GM12801 (cell line): ENCODE results near the gene TSHZ1.

Experiments used
- TF ChIP-seq, protein P1 (sequence below): IDR thresholded peaks from one replicate; pipeline ENCODE4 v1.5.1; 2011; ENCODE audit warnings: control low read depth; ENCODE audit not compliant: insufficient read length; ENCODE audit errors: extremely low read depth

Gene TSHZ1

DNA sequence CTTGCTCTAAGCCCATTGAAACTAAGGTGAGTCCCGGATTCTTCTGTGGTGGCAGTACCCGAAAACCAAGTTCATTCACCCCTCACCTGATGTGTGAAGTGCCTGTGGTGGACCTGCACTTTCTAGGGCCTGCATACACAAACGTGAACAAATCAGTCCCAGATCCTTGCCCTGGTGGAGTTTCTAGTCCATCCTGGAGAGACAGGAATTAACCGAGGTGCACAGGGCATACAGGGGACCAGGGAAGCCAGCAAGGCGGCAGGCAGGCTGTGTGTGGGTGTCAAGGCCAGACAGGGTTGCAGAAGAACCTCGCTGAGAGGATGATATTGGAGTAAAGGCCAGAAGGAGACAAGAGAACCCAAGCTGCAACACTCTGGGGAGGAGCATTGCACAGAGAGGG, 110.8 kb downstream of the TSHZ1 start:
- TF ChIP-seq, protein P1, sequence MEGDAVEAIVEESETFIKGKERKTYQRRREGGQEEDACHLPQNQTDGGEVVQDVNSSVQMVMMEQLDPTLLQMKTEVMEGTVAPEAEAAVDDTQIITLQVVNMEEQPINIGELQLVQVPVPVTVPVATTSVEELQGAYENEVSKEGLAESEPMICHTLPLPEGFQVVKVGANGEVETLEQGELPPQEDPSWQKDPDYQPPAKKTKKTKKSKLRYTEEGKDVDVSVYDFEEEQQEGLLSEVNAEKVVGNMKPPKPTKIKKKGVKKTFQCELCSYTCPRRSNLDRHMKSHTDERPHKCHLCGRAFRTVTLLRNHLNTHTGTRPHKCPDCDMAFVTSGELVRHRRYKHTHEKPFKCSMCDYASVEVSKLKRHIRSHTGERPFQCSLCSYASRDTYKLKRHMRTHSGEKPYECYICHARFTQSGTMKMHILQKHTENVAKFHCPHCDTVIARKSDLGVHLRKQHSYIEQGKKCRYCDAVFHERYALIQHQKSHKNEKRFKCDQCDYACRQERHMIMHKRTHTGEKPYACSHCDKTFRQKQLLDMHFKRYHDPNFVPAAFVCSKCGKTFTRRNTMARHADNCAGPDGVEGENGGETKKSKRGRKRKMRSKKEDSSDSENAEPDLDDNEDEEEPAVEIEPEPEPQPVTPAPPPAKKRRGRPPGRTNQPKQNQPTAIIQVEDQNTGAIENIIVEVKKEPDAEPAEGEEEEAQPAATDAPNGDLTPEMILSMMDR: no peak

DNA sequence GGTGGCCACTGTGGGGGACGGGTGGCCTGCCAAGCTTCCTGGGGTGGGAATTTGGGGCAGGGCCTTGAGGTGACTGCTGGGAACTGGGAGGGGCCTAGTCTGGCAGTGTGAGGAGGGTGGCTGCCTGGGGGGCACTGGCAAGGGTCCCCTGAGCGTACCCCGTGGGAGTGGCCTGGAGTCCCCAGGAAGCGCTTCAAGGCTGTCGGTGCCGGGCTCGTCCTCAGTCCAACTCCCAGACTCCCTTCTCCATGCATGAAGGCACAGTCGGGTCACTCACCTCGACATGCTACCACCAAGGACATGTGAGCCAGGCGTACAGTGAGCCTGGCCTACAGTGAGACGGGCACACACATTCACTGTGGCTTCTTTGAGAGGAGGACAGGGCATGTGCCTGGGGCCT, 111.6 kb downstream of the TSHZ1 start:
- TF ChIP-seq, protein P1: no peak

DNA sequence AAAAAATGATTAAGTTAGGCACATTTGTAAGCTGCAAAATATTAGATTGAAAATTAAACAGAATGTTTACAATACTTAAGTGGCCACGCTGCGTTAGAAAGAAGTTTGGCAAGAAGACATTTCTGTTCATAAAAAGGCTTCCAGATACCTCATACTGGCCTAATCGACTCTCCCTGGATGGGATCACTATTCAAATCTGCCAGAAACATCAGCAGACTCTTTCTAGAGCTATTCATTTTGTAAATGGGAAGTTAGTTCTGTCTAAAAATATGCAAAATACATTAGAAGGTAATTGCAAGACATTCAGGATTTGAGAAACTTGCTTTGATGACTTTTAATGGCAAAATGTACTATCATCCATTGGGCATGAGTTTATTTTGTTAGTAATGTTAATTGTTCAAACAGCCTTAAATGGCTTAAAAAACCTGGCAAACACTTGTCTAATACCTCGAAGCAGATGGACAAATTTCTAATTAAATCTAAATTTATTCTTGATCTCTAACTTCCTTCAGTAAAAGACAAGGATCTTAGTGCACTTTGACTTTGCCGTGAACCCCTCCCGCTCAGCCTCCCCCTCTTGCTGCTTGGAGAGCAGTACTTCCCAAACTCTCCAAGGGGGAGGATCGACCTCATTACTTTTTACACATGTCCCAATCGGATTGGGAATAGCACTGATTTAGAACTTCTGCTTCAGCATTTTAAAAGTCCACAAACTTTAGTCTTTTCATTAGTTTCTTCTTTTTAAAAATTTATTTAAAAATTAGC, 113.4 kb downstream of the TSHZ1 start:
- TF ChIP-seq, protein P1: no peak

DNA sequence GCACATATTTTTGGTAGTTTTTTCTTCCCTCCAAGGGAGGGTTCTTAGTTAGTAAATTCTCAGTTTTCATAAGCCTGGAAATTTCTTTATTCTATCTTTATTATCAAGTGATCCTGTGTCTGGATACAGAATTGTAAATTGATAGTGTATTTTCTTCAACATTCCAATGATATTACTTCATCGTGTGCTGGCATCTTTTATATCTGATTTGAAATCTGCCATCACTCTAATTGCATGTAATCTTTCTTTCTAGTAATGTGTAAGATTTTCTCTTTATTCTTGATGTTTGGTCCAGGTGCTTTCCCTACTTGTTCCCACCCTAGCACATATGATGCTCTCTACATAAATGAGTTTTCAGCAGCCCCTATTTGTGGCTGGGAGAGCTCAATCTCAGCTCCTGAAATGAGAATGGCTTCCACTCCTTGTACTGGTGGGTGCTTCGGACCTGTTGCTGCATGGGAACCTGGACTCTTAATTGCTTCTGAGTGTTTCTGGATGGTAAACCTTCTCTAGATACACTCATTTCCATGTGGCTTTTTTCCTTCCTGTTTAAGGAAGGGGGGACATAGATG, 114.2 kb downstream of the TSHZ1 start:
- TF ChIP-seq, protein P1: no peak

DNA sequence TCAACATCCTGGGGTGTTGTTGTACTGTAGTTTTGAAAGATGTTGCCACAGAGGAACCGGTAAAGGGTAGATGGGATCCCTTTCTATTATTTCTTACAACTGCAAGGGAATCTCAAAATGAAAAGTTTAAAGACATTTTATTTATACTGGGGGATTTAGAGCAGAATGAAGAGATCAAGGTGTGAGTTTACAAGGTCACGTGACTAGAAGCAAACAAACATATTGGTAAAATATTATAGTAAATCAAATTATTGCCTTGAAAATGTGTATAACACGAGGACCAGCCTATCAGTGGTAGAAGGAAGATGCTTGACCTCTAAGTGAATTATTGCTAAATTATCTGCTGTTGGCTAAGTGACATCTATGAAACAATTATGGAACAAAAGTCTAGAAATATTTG, 119.7 kb downstream of the TSHZ1 start:
- TF ChIP-seq, protein P1: no peak

DNA sequence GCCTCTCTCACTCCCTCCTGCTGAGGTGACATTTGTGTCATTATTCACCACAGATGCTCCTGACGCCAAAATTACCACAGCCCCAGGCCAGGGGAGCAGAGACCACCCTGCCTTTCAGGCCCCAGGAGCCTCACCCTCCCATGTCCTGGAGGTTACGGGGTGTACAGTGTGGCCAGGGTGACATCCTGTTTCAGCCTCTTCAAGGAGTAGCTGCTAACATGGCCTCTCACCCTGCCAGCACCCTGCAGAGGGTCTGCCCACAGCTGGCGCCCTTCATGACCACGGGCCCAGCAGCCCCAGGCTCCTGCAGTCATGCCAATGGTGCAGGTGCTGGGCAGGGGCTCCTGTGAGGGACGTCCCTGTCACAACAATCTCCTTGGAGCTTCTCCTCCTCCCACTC, 124.3 kb downstream of the TSHZ1 start:
- TF ChIP-seq, protein P1: no peak

DNA sequence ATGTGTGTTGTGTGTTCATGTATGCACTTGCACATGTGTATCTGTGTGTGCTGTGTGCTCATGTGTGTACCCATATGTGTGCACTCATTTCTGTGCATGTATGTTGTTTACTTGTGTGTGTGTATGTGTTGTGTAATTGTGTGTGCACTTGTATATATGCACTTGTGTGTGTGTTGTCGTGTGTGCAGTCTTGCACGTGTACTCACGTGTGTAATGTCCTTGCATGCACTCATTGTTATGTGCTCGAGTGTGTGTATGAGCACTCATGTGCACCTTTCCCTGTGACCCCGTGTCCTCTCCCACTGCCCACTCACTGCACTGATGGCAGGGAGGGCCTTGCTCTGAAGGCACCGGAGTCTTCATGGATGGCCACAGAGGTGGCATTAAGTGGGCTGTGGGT, 124.9 kb downstream of the TSHZ1 start:
- TF ChIP-seq, protein P1: no peak
